Measurements from ENCODE around the gene AMOT.

- TF ChIP-seq EZH2 (IDR thresholded peaks at IDR 0.05; ENCODE audit: low read depth, unreplicated experiment) (no peak), JUNB (IDR thresholded peaks at IDR 0.05; ENCODE audit: unreplicated experiment) (no peak)
Observed at GRCh38 chrX:112784692-112785091, 55.9 kb downstream of the AMOT start.

All from GM23338 (cell line).